Upper lobe of right lung (tissue), 1 donor: ENCODE measurements around the gene KRT26. TPM values are rescaled to one million over a fixed set of nuclear protein-coding genes. Genes with fewer than 3 reads are reported as not detected.
A peak's percentile ranks its signal among the peaks of the same experiment; 100 is the strongest.

ENCODE experiments used
- ATAC-seq: fragments of 200-7000 bp; cut with Tn5 transposase; one replicate; pipeline ENCODE4 v1.9.1; 2020; ENCODE audit warnings: mild to moderate bottlenecking, moderate library complexity
- DNase-seq: peaks from one replicate; pipeline ENCODE4 v3.0.0-alpha.2; 2020
- H3K27ac ChIP-seq: fragments of 200-600 bp; one replicate; pipeline ENCODE4 v1.8.0; 2022
- H3K27me3 ChIP-seq: fragments of 200-600 bp; one replicate; pipeline ENCODE4 v1.8.0; 2022; ENCODE audit warnings: mild to moderate bottlenecking
- H3K36me3 ChIP-seq: fragments of 200-600 bp; one replicate; pipeline ENCODE4 v1.8.0; 2022
- H3K4me1 ChIP-seq: fragments of 200-600 bp; one replicate; pipeline ENCODE4 v1.8.0; 2022
- H3K4me3 ChIP-seq: fragments of 200-600 bp; one replicate; pipeline ENCODE4 v1.8.0; 2022; ENCODE audit warnings: mild to moderate bottlenecking
- H3K9me3 ChIP-seq: fragments of 200-600 bp; one replicate; pipeline ENCODE4 v1.8.0; 2022
- intact Hi-C: fragments of 100-400 bp; cut with DNase I; formaldehyde crosslinking; loops from one replicate; pipeline ENCODE4 v1.11.0; 2022
- total RNA-seq: library from RNA; stranded (reverse); fragmentation: NEBNext Ultra II Directional; extraction: Animal tissue kit (Norgen Biotek cat#: 25700); gene quantifications from one replicate; pipeline ENCODE4 v1.2.1, GENCODE V29; 2021
- TF ChIP-seq, protein P1 (sequence below): fragments of 200-600 bp; IDR thresholded peaks from one replicate; pipeline ENCODE4 v1.8.0; 2022; ENCODE audit warnings: antibody characterized with exemption
- donor health status: DM: no; HTN: yes; CAD: no; lungs with severe emphysema.

Gene KRT26
- total RNA-seq, 1 donor from 2014 or later: not detected

DNA sequence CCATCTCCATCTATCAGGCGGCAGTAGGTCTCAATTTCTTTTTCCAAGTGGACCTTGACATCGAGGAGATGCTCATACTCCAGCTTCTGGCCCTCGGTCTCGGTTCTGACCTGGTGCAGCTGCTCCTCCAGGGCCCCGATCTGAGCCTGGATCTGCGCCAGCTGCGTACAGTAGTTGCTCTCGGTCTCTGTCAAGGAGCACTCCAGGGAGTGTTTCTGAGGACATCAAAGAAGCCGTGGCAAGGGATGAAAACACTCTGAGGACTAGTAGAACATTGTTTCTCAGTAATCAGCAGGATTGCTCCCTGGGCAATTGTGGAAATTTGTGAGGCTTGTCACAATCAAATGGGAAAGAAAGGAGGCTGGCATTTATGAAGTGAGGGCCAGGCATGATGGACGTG lies 21.8 kb upstream of the KRT26 start:
- TF ChIP-seq, protein P1, sequence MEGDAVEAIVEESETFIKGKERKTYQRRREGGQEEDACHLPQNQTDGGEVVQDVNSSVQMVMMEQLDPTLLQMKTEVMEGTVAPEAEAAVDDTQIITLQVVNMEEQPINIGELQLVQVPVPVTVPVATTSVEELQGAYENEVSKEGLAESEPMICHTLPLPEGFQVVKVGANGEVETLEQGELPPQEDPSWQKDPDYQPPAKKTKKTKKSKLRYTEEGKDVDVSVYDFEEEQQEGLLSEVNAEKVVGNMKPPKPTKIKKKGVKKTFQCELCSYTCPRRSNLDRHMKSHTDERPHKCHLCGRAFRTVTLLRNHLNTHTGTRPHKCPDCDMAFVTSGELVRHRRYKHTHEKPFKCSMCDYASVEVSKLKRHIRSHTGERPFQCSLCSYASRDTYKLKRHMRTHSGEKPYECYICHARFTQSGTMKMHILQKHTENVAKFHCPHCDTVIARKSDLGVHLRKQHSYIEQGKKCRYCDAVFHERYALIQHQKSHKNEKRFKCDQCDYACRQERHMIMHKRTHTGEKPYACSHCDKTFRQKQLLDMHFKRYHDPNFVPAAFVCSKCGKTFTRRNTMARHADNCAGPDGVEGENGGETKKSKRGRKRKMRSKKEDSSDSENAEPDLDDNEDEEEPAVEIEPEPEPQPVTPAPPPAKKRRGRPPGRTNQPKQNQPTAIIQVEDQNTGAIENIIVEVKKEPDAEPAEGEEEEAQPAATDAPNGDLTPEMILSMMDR: no peak
- H3K36me3 ChIP-seq: no peaks in the 10 kb centered on the region
- no peaks in the 10 kb centered on the region for H3K4me1 ChIP-seq
- no peaks in the 10 kb centered on the region for H3K9me3 ChIP-seq
- intact Hi-C loops: no loop called here
- H3K4me3 ChIP-seq: no peak overlapping the region
- H3K27ac ChIP-seq: no peak overlapping the region
- ATAC-seq (peak; percentile 47), DNase-seq (peak; percentile 74)
- H3K27me3 ChIP-seq: peaks cover 13% of the 10 kb centered on the region

DNA sequence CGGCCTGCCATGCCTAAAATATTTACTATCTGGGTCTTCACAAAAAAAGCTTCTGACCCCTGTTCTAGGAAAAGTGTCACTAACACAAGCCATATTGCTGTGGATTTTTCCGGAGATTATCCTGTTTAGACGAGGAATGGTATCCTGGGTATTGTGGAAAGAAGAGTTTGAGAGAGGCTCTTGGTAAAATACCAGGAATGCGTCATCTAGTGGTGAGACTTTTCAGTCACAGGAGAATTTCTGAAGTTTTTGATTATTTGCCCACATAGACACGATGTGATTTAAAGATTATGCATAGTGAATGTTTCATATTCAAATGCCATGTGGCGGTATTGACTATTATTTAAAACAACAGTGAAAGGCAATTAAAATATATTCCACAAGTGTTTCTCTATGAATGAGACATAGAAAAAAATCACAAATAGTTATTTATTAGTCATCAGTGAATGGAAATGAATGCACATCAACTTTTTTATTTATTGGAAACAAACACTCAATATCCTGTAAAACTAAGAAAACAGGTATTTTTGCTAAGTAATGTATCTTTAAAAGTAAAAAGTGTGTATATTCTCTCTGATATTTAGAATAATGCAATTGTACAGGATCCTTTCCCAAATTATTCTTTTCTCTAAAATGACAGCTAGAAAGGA lies 19.9 kb upstream of the KRT26 start:
- Histone ChIP-seq H3K4me3 (no peak overlapping the region), H3K9me3 (no peaks in the 10 kb centered on the region), H3K27me3 (peaks cover 1% of the 10 kb centered on the region), H3K36me3 (no peaks in the 10 kb centered on the region), H3K4me1 (no peaks in the 10 kb centered on the region), H3K27ac (no peak overlapping the region)
- TF ChIP-seq, protein P1: peak; percentile 75
- intact Hi-C loops: no loop called here
- DNase-seq (no peak), ATAC-seq (peak; percentile 45)

DNA sequence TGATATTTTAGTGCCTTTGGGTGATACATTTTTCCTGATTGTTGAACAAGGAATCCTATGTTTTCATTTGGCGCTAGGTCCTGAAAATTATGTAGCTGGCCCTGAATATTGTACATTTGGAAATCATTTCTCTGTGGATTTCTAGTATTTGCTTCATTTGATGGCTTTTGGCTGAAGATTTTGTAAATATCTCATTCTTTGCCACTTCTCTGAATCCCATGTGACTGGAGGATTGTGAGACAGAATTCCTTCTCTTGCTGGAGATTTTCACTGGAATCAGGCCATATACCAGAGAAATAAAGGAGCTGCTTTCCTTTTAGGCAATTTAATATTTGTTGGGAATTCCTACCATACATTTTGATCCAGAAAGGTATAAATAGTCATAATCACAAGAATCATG lies 19.1 kb upstream of the KRT26 start:
- intact Hi-C loops: no loop called here
- TF ChIP-seq, protein P1: no peak
- no peaks in the 10 kb centered on the region for H3K4me1 ChIP-seq
- ATAC-seq: no peak
- H3K9me3 ChIP-seq: no peaks in the 10 kb centered on the region
- no peak overlapping the region for H3K27ac ChIP-seq
- DNase-seq: no peak
- H3K36me3 ChIP-seq: no peaks in the 10 kb centered on the region
- H3K4me3 ChIP-seq: no peak overlapping the region
- H3K27me3 ChIP-seq: no peaks in the 10 kb centered on the region

DNA sequence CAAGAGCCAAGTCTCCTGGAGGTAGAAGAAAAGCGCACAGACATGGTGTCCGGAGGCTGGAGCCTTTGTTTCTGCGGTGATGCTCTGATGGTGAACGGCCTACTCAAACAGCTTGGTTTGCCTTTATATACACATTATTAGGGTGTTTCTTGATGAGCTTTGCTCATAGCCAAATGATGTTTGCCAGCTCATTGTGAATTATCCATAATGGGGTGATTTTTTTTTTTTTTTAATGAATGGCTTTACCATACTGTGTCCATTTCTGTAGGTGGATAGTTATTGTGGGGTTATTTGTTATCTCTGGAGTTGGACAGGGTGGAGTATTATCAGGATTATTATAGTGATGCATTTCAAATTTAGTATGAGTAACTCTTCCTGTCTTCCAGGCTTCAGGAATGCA lies 10.4 kb upstream of the KRT26 start, which contains the start of gene KRT27:
Gene KRT27 (minus strand): TSS at position 101 of the 400 bp plus-strand sequence. CDS start 57 bp downstream, at position 44.
- intact Hi-C loops: loop anchor here (5.0 kb wide), 1 partner anchor 150 kb away; no protein-coding TSS in a partner anchor
- DNase-seq (no peak), ATAC-seq (no peak)
- Histone ChIP-seq H3K4me3 (no peak within 1 kb of the TSS), H3K4me1 (no peaks in the 10 kb centered on the region), H3K27me3 (peaks cover 11% of the 10 kb centered on the region), H3K9me3 (no peaks in the 10 kb centered on the region), H3K36me3 (no peaks in the 10 kb centered on the region), H3K27ac (no peak within 1 kb of the TSS)
- TF ChIP-seq, protein P1: no peak

DNA sequence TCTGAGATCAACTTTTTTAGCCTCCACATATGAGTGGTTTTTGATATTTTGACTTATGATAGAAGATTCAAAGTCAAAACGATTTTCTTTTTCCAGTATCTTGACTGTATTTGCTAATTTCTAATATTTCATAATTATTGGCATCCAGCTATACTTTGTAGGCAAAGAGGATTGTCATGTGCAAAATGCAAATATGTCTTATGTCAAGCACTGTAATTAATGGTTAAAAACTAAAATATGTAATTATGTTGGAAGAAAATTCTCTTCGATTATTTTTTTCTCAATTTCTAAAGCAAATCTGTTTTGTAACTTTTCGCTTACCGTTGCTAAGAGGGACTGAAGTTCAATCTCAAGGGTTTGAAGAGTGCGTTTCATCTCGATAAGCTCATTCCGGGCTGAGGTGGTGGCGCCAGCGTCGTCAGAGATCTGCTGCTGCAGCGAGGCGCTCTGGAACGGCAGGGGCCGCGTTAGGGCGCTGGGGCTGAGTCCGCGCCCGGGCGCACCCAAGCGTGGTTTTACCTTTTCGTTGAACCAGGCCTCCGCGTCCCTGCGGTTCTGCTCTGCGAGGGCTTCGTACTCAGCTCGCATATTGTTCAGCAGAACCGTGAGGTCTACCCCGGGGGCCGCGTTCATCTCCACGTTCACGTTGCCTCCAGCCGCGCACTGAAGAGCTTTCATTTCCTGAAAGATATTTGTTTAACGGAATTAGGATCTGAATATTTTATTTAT lies 7.3 kb upstream of the KRT26 start:
- H3K27ac ChIP-seq: peak overlapping the region; percentile 34
- no peaks in the 10 kb centered on the region for H3K4me1 ChIP-seq
- no peaks in the 10 kb centered on the region for H3K36me3 ChIP-seq
- TF ChIP-seq, protein P1: no peak
- intact Hi-C loops: no loop called here
- H3K4me3 ChIP-seq: peak overlapping the region; percentile 36
- H3K27me3 ChIP-seq: peaks cover 11% of the 10 kb centered on the region
- DNase-seq (peak; percentile 84), ATAC-seq (peak; percentile 95)
- H3K9me3 ChIP-seq: no peaks in the 10 kb centered on the region
